Activated naive CD8-positive, alpha-beta T cell treated with anti-CD3 and anti-CD28 coated beads, Interleukin-2, amount 50 U/mL, for 24 hours (primary cell): Measurements from ENCODE around the gene C5orf63.
"Not testable (repeated sequence)": the region's sequence is repeated elsewhere in the genome, so short reads cannot be mapped to it uniquely, and the experiment has no call there.

Experiments used
- ATAC-seq: fragments of 150-1000 bp; cut with Tn5 transposase; one replicate; pipeline ENCODE4 v1.10.0; 2021
- DNase-seq: peaks from one replicate; pipeline ENCODE4 v3.0.0; 2021
- H3K27ac Mint-ChIP-seq: one replicate; pipeline ENCODE4 v1.8.0; 2021; ENCODE audit warnings: mild to moderate bottlenecking, mixed read lengths
- H3K27me3 Mint-ChIP-seq: one replicate; pipeline ENCODE4 v1.8.0; 2021; ENCODE audit warnings: mixed read lengths
- H3K36me3 Mint-ChIP-seq: one replicate; pipeline ENCODE4 v1.8.0; 2021; ENCODE audit warnings: low read depth, mixed read lengths
- H3K4me1 Mint-ChIP-seq: one replicate; pipeline ENCODE4 v1.8.0; 2021; ENCODE audit warnings: mixed read lengths
- H3K4me3 Mint-ChIP-seq: one replicate; pipeline ENCODE4 v1.8.0; 2021; ENCODE audit warnings: mild to moderate bottlenecking, moderate library complexity, mixed read lengths
- H3K9me3 Mint-ChIP-seq: one replicate; pipeline ENCODE4 v1.8.0; 2021; ENCODE audit warnings: mixed read lengths

Gene C5orf63

DNA sequence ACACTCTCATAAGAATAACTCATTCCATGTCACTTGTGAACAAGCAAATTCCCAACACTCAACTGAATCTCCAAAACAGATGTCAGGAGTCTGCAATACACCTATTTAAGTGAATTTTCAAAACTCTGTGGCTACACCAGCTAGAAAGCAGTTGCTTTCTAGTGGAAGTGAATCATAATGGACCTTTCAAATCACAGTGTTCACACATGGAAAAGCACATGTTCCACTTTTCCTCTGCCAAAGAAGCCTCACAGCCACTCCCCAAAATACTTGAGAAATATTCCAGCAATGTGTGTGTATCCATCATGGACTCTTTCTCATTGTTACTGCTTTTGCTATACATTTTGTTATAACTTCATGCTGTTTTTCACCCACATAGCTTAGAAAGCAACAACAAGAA lies 60.4 kb downstream of the C5orf63 start:
- Mint-ChIP-seq H3K4me3 (no peak overlapping the region), H3K36me3 (peaks cover 2% of the 10 kb centered on the region), H3K27ac (no peak overlapping the region), H3K9me3 (peaks cover 8% of the 10 kb centered on the region), H3K27me3 (no peaks in the 10 kb centered on the region), H3K4me1 (peaks cover 40% of the 10 kb centered on the region)
- ATAC-seq (no peak), DNase-seq (no peak)

DNA sequence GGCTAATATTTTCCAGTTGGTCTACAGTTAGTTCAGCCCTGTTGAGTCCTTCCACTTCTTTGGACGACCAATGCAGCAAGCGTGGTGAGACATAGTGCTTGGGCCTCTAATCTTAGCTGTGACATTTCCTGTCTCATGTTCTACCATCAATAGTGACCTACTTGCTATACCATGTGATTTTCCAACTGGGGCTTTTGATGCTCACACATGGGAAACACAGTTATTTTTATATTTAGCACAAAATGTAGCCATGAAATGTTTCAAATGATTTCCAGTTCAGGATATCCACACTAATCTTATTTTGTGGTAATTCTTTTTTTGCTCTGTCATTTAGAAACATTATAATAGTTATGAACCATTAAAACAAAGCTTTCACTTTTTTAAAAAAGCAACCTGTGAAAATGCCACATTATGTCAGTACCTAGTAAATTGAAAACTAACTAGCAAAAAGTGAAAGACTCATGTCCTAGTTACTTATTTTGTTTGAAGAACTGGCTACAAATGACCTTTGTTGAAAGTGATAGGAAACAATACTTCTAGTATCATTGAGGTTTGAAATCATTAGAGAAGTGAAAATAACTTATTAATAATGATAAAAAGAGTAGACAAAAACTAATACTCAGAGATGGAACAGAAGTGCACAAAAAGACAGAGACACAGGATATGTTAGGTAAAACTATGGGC lies 61.2 kb downstream of the C5orf63 start:
- peak overlapping the region; percentile 20 for H3K27ac Mint-ChIP-seq
- no peak overlapping the region for H3K4me3 Mint-ChIP-seq
- ATAC-seq (peak; percentile 88), DNase-seq (no peak)
- peaks cover 40% of the 10 kb centered on the region for H3K4me1 Mint-ChIP-seq
- peaks cover 8% of the 10 kb centered on the region for H3K9me3 Mint-ChIP-seq
- H3K27me3 Mint-ChIP-seq, result no peaks in the 10 kb centered on the region
- H3K36me3 Mint-ChIP-seq, result peaks cover 2% of the 10 kb centered on the region

- Mint-ChIP-seq H3K27ac (no peak overlapping the region), H3K9me3 (peaks cover 6% of the 10 kb centered on the region), H3K27me3 (no peaks in the 10 kb centered on the region), H3K36me3 (no peaks in the 10 kb centered on the region), H3K4me3 (no peak overlapping the region), H3K4me1 (peaks cover 38% of the 10 kb centered on the region)
- ATAC-seq (no peak), DNase-seq (no peak)
Measured at GRCh38 chr5:127011153-127011552, 62.1 kb downstream of the C5orf63 start.

- Mint-ChIP-seq H3K4me1 (peaks cover 38% of the 10 kb centered on the region), H3K36me3 (no peaks in the 10 kb centered on the region), H3K27ac (no peak overlapping the region)
Measured at GRCh38 chr5:127010362-127010761, 62.9 kb downstream of the C5orf63 start.

DNA sequence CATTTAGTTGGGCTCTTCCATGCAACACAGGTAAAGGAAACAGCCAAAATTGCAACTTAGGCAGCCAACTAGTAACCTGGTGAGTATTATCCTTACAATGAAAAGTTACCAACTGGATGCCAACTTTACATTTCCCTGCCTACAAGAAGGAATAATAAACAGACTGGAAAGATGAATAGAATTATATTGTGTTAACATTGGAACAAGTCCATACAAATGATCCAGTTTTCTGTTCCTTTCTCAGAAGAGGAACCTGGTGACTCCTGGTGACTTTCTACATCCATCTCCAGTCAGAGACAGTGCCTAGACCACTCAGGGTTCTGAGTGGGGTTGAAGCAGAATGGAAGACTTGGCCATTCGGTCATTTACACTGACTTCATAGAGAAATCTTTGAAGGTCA lies 63.5 kb downstream of the C5orf63 start:
- Mint-ChIP-seq H3K4me1 (peaks cover 35% of the 10 kb centered on the region), H3K9me3 (peaks cover 6% of the 10 kb centered on the region), H3K27ac (no peak overlapping the region), H3K4me3 (no peak overlapping the region), H3K36me3 (no peaks in the 10 kb centered on the region), H3K27me3 (no peaks in the 10 kb centered on the region)
- ATAC-seq (no peak), DNase-seq (no peak)

More at GRCh38 chr5:127010362-127010761, 62.9 kb downstream of the C5orf63 start:
- Mint-ChIP-seq H3K9me3 (peaks cover 6% of the 10 kb centered on the region), H3K4me3 (no peak overlapping the region), H3K27me3 (no peaks in the 10 kb centered on the region)
- no peak for ATAC-seq
- DNase-seq, result no peak

DNA sequence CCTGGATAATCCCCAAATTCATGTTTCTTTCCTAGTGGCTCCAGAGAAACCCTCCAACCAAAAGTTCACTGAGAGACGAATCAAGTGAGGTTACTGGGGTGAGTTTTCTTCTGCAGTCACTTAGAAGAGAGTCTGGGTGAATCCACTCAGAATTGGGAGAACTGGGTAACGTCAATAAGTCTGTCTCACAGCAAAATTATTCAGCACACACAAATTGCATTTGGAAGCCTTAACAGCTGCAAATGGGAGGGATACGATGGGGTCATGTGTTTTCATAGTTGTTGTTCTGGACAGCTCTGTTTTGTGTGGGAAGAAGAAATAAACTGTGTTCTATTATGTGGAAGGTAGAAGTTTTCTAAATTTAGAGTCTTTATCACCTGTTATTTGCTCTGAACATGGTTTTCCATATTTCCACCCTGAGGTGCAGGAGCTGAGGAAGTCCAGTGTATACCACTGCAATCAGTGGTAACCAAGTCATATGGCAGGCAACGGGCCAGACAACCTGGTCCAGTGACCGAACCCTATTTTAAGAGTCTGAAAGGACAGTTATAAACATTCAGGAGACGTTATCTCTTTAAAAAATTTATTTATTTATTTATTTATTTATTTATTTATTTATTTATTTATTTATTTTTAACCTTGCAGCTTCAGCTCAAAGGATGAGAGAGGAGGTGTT lies 64.9 kb downstream of the C5orf63 start:
- H3K4me3 Mint-ChIP-seq, result no peak overlapping the region
- no peaks in the 10 kb centered on the region for H3K36me3 Mint-ChIP-seq
- ATAC-seq, result no peak
- H3K9me3 Mint-ChIP-seq, result peaks cover 6% of the 10 kb centered on the region
- H3K4me1 Mint-ChIP-seq, result peaks cover 28% of the 10 kb centered on the region
- H3K27me3 Mint-ChIP-seq, result no peaks in the 10 kb centered on the region
- no peak for DNase-seq
- H3K27ac Mint-ChIP-seq, result no peak overlapping the region

DNA sequence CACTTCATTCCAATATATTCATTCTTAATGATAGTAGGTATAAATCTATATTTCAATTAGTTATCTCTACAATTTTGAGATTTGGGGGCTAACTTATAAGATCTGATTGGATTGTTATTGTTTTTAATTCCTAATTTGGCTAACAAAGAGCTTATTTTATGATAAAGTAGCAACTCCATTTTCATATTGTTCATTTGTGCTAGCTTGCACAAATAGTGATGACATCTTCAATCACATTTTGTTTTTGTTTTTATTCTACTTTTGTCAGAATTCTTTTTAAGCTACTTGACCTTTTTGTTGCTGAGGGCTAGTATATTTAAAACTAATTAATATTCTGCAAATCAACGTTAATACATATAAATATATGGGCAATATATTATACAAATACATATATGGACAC lies 65.8 kb downstream of the C5orf63 start:
- H3K4me3 Mint-ChIP-seq, result no peak overlapping the region
- no peaks in the 10 kb centered on the region for H3K27me3 Mint-ChIP-seq
- DNase-seq (no peak), ATAC-seq (no peak)
- no peak overlapping the region for H3K27ac Mint-ChIP-seq
- H3K36me3 Mint-ChIP-seq, result no peaks in the 10 kb centered on the region
- H3K4me1 Mint-ChIP-seq, result peaks cover 20% of the 10 kb centered on the region
- peaks cover 6% of the 10 kb centered on the region for H3K9me3 Mint-ChIP-seq

- ATAC-seq (no peak), DNase-seq (no peak)
- H3K36me3 Mint-ChIP-seq, result no peaks in the 10 kb centered on the region
- no peaks in the 10 kb centered on the region for H3K27me3 Mint-ChIP-seq
- no peak overlapping the region for H3K4me3 Mint-ChIP-seq
- H3K9me3 Mint-ChIP-seq, result peaks cover 6% of the 10 kb centered on the region
- peaks cover 12% of the 10 kb centered on the region for H3K4me1 Mint-ChIP-seq
- no peak overlapping the region for H3K27ac Mint-ChIP-seq
Measured at GRCh38 chr5:127006744-127007143, 66.6 kb downstream of the C5orf63 start.

GRCh38 chr5:127005282-127005681 lies 68.0 kb downstream of the C5orf63 start:
- H3K4me3 Mint-ChIP-seq, result not testable (repeated sequence)

DNA sequence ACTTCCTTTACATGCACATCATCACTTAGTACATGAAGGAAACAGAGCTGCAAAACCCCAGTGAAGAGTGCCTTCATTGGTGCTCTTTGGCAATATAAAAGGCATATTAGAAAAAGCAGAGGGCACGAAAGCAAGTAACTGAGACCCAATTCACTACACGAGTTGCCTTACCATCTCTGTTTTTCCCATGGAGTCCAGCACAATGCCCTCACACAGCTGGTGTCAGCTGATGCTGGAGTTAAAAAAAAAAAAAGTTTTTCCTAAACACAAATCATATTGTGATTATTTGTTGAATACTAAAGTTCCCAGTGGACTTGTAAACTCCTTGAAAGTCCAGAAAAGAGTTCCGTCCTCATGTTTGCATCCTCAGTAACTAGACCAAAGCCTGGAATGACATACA lies 68.6 kb downstream of the C5orf63 start:
- no peak for DNase-seq
- H3K36me3 Mint-ChIP-seq, result no peaks in the 10 kb centered on the region
- H3K4me3 Mint-ChIP-seq, result no peak overlapping the region
- H3K27ac Mint-ChIP-seq, result no peak overlapping the region
- H3K9me3 Mint-ChIP-seq, result no peaks in the 10 kb centered on the region
- no peak for ATAC-seq
- H3K27me3 Mint-ChIP-seq, result no peaks in the 10 kb centered on the region
- H3K4me1 Mint-ChIP-seq, result peaks cover 3% of the 10 kb centered on the region

More at GRCh38 chr5:127005282-127005681, 68.0 kb downstream of the C5orf63 start:
- H3K36me3 Mint-ChIP-seq, ATAC-seq, H3K27me3 Mint-ChIP-seq, H3K9me3 Mint-ChIP-seq, H3K4me1 Mint-ChIP-seq, DNase-seq, H3K27ac Mint-ChIP-seq: not testable (repeated sequence)

DNA sequence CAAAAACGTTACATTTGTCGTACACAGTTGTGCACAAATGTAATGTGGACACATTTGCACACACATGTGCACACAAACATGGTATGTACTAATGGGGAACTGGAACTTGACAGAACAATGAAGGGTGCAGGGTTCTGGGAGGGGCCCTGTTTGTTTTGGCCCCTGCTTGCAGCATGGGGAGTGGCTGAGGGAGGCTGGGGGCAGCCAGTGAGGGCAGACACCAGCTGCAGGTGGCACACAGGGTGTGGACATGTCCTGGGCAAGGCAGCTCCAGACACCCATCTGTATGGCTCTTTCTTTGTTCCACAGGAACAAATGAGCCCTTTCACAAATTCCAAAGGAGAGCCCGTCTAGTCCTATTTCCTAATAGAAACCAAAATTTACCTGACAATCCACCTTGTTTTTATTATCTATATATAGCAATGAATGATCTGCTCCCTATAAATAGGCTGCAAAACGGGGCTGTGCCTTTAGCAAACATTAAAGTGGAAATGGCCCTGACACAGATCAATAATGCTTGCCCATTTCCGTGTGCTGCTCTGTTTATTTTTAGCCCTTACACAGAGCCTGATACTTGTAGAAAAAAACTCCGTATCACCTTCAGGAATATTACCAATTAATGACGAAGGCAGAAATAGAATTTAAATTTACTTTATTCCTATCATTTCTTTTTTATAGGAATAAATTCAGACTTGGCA lies 69.4 kb downstream of the C5orf63 start:
- Mint-ChIP-seq H3K36me3 (no peaks in the 10 kb centered on the region), H3K9me3 (no peaks in the 10 kb centered on the region), H3K27me3 (no peaks in the 10 kb centered on the region), H3K27ac (no peak overlapping the region), H3K4me1 (no peaks in the 10 kb centered on the region), H3K4me3 (no peak overlapping the region)
- DNase-seq (no peak), ATAC-seq (no peak)

GRCh38 chr5:127002390-127002789 lies 70.9 kb downstream of the C5orf63 start:
- H3K4me1 Mint-ChIP-seq, result peaks cover 5% of the 10 kb centered on the region
- H3K4me3 Mint-ChIP-seq, result no peak overlapping the region
- no peak for ATAC-seq
- DNase-seq, result no peak
- H3K27ac Mint-ChIP-seq, result no peak overlapping the region
- H3K27me3 Mint-ChIP-seq, result no peaks in the 10 kb centered on the region
- H3K36me3 Mint-ChIP-seq, result no peaks in the 10 kb centered on the region
- H3K9me3 Mint-ChIP-seq, result no peaks in the 10 kb centered on the region

DNA sequence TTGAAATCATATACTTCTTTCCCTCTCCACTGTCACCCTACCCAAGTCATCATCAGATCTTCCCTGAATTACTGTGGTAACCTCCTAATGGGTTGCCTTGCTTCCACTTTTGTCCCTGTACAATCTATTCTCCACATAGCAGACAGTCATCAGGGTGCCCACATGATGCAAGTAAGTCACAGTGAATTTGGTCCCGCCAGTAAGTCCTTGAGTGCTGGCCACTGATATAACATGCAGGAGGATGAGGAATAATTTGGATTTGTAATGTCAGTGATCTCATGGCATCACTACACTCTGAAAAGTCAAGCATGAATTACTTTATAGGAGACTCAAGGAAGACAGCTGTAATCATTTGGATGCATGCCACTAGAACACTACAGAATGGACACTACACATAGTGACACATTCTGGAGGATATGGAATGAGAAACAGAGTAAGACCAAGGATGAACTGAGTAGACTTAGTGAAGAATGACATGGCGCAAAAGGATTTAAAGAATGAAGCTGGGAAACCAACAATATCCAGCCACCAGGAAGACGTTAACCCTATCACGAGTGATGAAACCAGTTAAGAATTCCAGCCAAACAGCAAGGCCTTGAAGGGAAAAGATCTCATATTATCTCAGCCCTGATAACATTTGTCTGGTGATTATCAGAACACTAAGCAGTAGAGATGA lies 71.5 kb downstream of the C5orf63 start:
- Mint-ChIP-seq H3K27me3 (no peaks in the 10 kb centered on the region), H3K9me3 (no peaks in the 10 kb centered on the region)

More for the DNA sequence above, 71.5 kb downstream of the C5orf63 start:
- Mint-ChIP-seq H3K36me3 (no peaks in the 10 kb centered on the region), H3K4me1 (peaks cover 5% of the 10 kb centered on the region), H3K27ac (no peak overlapping the region), H3K4me3 (no peak overlapping the region)
- DNase-seq, result no peak
- ATAC-seq, result no peak
